GM23338 (cell line): ENCODE measurements around the gene FTH1. TPM values are rescaled to one million over a fixed set of nuclear protein-coding genes. Genes with fewer than 3 reads are reported as not detected.

ENCODE experiments used
- ATAC-seq: fragments of 200-7000 bp; cut with Tn5 transposase; 3 replicates; pipeline ENCODE4 v1.9.1; 2020
- DNase-seq: peaks from one replicate; pipeline ENCODE4 v3.0.0-alpha.2; 2015; ENCODE audit warnings: low spot score
- H2AFZ ChIP-seq: fragments of 200-600 bp; sonication (generic); 2 replicates; pipeline ENCODE4 v1.8.0; 2016; ENCODE audit warnings: antibody characterized with exemption, mild to moderate bottlenecking, moderate library complexity
- H3F3A ChIP-seq: fragments of 200-600 bp; sonication (generic); replicated peaks from 2 replicates; pipeline ENCODE4 v1.8.0; 2017; ENCODE audit warnings: antibody characterized with exemption, mixed run types, low read depth
- H3K27ac ChIP-seq: fragments of 200-600 bp; sonication (generic); 2 replicates; pipeline ENCODE4 v1.6.1; 2016; ENCODE audit warnings: low read depth
- H3K27me3 ChIP-seq: fragments of 200-600 bp; sonication (generic); 2 replicates; pipeline ENCODE4 v1.8.0; 2016; ENCODE audit warnings: mild to moderate bottlenecking, mixed run types, moderate library complexity; ENCODE audit not compliant: insufficient read depth
- H3K36me3 ChIP-seq: fragments of 200-600 bp; sonication (generic); 2 replicates; pipeline ENCODE4 v1.8.0; 2016; ENCODE audit warnings: mild to moderate bottlenecking; ENCODE audit not compliant: insufficient read depth
- H3K4me1 ChIP-seq: fragments of 200-600 bp; sonication (generic); 2 replicates; pipeline ENCODE4 v1.8.0; 2016; ENCODE audit warnings: mild to moderate bottlenecking, moderate library complexity; ENCODE audit not compliant: insufficient read depth
- H3K4me2 ChIP-seq: fragments of 200-600 bp; sonication (generic); 2 replicates; pipeline ENCODE4 v1.7.1; 2017; ENCODE audit warnings: mixed run types
- H3K4me3 ChIP-seq: fragments of 200-600 bp; sonication (generic); 2 replicates; pipeline ENCODE4 v1.6.1; 2016; ENCODE audit warnings: mixed run types
- H3K79me2 ChIP-seq: fragments of 200-600 bp; sonication (generic); replicated peaks from 2 replicates; pipeline ENCODE4 v1.8.0; 2017; ENCODE audit warnings: mild to moderate bottlenecking; ENCODE audit not compliant: insufficient read depth
- H3K9me2 ChIP-seq: fragments of 200-600 bp; sonication (generic); 2 replicates; pipeline ENCODE4 v1.8.0; 2017; ENCODE audit not compliant: insufficient read depth
- H4K20me1 ChIP-seq: fragments of 200-600 bp; sonication (generic); replicated peaks from 2 replicates; pipeline ENCODE4 v1.8.0; 2017; ENCODE audit warnings: mild to moderate bottlenecking; ENCODE audit not compliant: insufficient read depth
- H3K27ac Mint-ChIP-seq: 2 replicates; pipeline ENCODE4 v1.8.0; 2020; ENCODE audit warnings: inconsistent platforms, mild to moderate bottlenecking, moderate library complexity, mixed read lengths
- H3K27me3 Mint-ChIP-seq: 3 replicates; pipeline ENCODE4 v1.8.0; 2022; ENCODE audit warnings: low read depth, mild to moderate bottlenecking, moderate library complexity, mixed read lengths, inconsistent platforms; ENCODE audit not compliant: insufficient read depth, poor library complexity
- H3K36me3 Mint-ChIP-seq: 3 replicates; pipeline ENCODE4 v1.8.0; 2021; ENCODE audit warnings: low read depth, mild to moderate bottlenecking, inconsistent platforms, moderate library complexity, mixed read lengths
- H3K4me1 Mint-ChIP-seq: 3 replicates; pipeline ENCODE4 v1.8.0; 2020; ENCODE audit warnings: mild to moderate bottlenecking, inconsistent platforms, mixed read lengths
- H3K4me3 Mint-ChIP-seq: 3 replicates; pipeline ENCODE4 v1.8.0; 2021; ENCODE audit warnings: moderate library complexity, mild to moderate bottlenecking, inconsistent platforms, mixed read lengths
- H3K9me3 Mint-ChIP-seq: 3 replicates; pipeline ENCODE4 v1.8.0; 2020; ENCODE audit warnings: moderate library complexity, mild to moderate bottlenecking, inconsistent platforms, mixed read lengths
- CREB1 ChIP-seq: fragments of 250-450 bp; sonication (Bioruptor Pico); IDR thresholded peaks from 2 replicates; pipeline ENCODE4 v1.5.0; 2020; ENCODE audit warnings: low read depth, mild to moderate bottlenecking, moderate library complexity
- CTCF ChIP-seq, 2 experiments: fragments of 200-600 bp in 1 of 2; sonication (generic) in 1 of 2; conservative IDR thresholded peaks; 2 replicates each; pipeline versions ENCODE4 v1.5.1 to v1.6.1; 2016 to 2017; ENCODE audit warnings: antibody characterized with exemption in 2 of 2, low read depth in 2 of 2, mild to moderate bottlenecking in 2 of 2, moderate library complexity in 1 of 2
- JUNB ChIP-seq: IDR thresholded peaks from one replicate; pipeline ENCODE4 v1.6.1; 2016; ENCODE audit warnings: antibody characterized with exemption; ENCODE audit not compliant: unreplicated experiment
- NANOG ChIP-seq: IDR thresholded peaks from 2 replicates; pipeline ENCODE4 v1.6.1; 2016; ENCODE audit warnings: antibody characterized with exemption, borderline replicate concordance
- REST ChIP-seq: IDR thresholded peaks from one replicate; pipeline ENCODE4 v1.6.1; 2018; ENCODE audit warnings: antibody characterized with exemption; ENCODE audit not compliant: unreplicated experiment
- ZNF114 ChIP-seq: fragments of 250-450 bp; sonication (Bioruptor Pico); IDR thresholded peaks from 2 replicates; pipeline ENCODE4 v1.5.0; 2020; ENCODE audit warnings: mild to moderate bottlenecking, moderate library complexity
- ZNF331 ChIP-seq: fragments of 250-450 bp; sonication (Bioruptor Pico); IDR thresholded peaks from 2 replicates; pipeline ENCODE4 v1.5.0; 2020; ENCODE audit warnings: low read depth, mild to moderate bottlenecking, moderate library complexity
- ZNF462 ChIP-seq: fragments of 250-450 bp; sonication (Bioruptor Pico); IDR thresholded peaks from 2 replicates; pipeline ENCODE4 v1.5.0; 2020; ENCODE audit warnings: mild to moderate bottlenecking, moderate library complexity
- polyA plus RNA-seq: library from polyadenylated mRNA; unstranded; fragments of >200 nt; fragmentation: Nextera tagmentation; extraction: Ambion mirVana; gene quantifications from 2 replicates; pipeline ENCODE4 v1.2.1, GENCODE V29; 2016
- total RNA-seq: library from RNA; depleted of rRNA; stranded (reverse); fragments of >200 nt; shearing (Covaris generic); gene quantifications from 2 replicates; pipeline ENCODE4 v1.2.3, GENCODE V29; 2014

The FTH1 gene
- total and polyA plus RNA-seq, 2 experiments from 2014 or later: 718 to 2,750 TPM

GRCh38 chr11:61927501-61927900, 39.9 kb downstream of the FTH1 start:
- Mint-ChIP-seq H3K9me3 (no peaks in the 10 kb centered on the region; the same call in 2 of the 3 replicates), H3K4me1 (peaks cover 39% of the 10 kb centered on the region)

More at GRCh38 chr11:61927501-61927900, 39.9 kb downstream of the FTH1 start:
- ATAC-seq: no peak
- Mint-ChIP-seq H3K27me3 (peaks cover 10% of the 10 kb centered on the region), H3K36me3 (no peaks in the 10 kb centered on the region), H3K27ac (no peak overlapping the region), H3K4me3 (no peak overlapping the region)
- H4K20me1 ChIP-seq: no peaks in the 10 kb centered on the region
- H3K27me3 ChIP-seq: no peaks in the 10 kb centered on the region
- H3K79me2 ChIP-seq: no peaks in the 10 kb centered on the region
- H3K4me2 ChIP-seq: no peak overlapping the region
- H3K36me3 ChIP-seq: no peaks in the 10 kb centered on the region
- 0 out of 2 replicates have a peak overlapping the region, but pooled peaks have one; percentile 69 for H2AFZ ChIP-seq
- peaks cover 8% of the 10 kb centered on the region; the same call in 1 of the 2 replicates for H3F3A ChIP-seq
- DNase-seq: no peak
- TF ChIP-seq JUNB (no peak), ZNF114 (no peak), ZNF462 (CRISPR knock-in tag) (no peak), NANOG (no peak), ZNF331 (no peak), CREB1 (no peak), CTCF (conservative IDR thresholded peaks at IDR 0.05; ENCODE audit: low read depth in 2 of 2) (no peak), REST (no peak)
- H3K27ac ChIP-seq: no peak overlapping the region
- no peak overlapping the region for H3K4me3 ChIP-seq
- peaks cover 22% of the 10 kb centered on the region for H3K4me1 ChIP-seq
- no peaks in the 10 kb centered on the region for H3K9me2 ChIP-seq
